ENCODE results near the gene CBY1.

DNA sequence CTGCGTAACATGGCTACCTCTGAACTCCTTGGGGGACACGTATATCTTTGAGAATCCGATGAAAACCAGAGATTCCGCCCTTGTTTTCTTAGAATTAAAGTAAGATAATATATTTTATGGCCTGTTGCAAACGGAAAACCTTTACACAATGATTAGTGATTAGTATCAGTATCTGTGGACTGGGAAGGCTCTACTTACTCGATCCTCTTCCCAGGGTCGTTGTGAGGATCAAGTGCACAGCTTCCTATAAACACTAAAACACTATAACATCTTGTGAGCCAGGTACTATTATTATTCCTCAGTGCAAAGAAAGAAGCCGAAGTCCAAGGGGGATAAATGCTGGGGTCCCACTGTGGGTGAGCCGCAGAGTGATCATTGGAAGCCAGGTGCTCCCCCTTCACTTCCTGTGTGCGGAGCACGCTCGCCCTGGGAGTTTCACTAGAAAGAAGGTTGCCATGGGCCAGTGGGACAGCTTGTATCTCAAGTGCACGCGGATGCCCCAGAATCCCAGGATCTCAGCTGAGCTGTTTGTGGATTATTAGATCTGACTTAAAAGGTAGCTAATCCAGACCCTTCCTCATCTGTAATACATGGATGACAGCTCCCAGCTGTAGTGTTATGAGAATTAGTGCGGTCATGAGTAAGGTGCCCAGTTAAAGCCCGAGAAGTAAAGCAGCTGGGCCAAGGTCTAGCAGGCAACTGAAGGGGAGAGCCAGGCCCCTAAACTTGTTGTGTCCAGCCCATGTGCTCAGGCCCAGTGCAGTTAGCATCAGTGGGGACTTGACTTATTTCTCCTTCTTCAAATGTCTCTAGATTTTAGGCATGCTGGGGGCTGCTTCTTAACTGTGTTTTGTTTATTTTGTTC, 839 bp downstream of the CBY1 start:
- TF ChIP-seq, protein P1, sequence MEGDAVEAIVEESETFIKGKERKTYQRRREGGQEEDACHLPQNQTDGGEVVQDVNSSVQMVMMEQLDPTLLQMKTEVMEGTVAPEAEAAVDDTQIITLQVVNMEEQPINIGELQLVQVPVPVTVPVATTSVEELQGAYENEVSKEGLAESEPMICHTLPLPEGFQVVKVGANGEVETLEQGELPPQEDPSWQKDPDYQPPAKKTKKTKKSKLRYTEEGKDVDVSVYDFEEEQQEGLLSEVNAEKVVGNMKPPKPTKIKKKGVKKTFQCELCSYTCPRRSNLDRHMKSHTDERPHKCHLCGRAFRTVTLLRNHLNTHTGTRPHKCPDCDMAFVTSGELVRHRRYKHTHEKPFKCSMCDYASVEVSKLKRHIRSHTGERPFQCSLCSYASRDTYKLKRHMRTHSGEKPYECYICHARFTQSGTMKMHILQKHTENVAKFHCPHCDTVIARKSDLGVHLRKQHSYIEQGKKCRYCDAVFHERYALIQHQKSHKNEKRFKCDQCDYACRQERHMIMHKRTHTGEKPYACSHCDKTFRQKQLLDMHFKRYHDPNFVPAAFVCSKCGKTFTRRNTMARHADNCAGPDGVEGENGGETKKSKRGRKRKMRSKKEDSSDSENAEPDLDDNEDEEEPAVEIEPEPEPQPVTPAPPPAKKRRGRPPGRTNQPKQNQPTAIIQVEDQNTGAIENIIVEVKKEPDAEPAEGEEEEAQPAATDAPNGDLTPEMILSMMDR (IDR thresholded peaks at IDR 0.05), result no peak
- no peak for TF ChIP-seq POLR2A (IDR thresholded peaks at IDR 0.05)

Data from breast epithelium (tissue), 3 donors.